CD4-positive, alpha-beta memory T cell (primary cell): Measurements from ENCODE around the gene PGAP6. TPM values are rescaled to one million over a fixed set of nuclear protein-coding genes. Genes with fewer than 3 reads are reported as not detected.

Experiments
- CTCF ChIA-PET: fragments of 350-600 bp; sonication (Branson Sonifier 250); formaldehyde crosslinking; loops from one replicate; lab custom pipeline; 2021; ENCODE audit warnings: inconsistent platforms; ENCODE audit not compliant: partially characterized antibody; lab: Charles Lee
- POLR2A ChIA-PET: fragments of 350-600 bp; sonication (Branson Sonifier 250); formaldehyde crosslinking; loops from one replicate; lab custom pipeline; 2021; ENCODE audit not compliant: partially characterized antibody; lab: Charles Lee
- DNase-seq, 5 donors: peaks; one replicate each; pipeline versions ENCODE4 v3.0.0 to v3.0.0-alpha.2; 2020 to 2022; ENCODE audit warnings: mixed read lengths in 1 of 5
- H3K27ac ChIP-seq: one replicate; pipeline ENCODE4 v1.7.0; 2013; ENCODE audit warnings: low read depth, low read length
- H3K27me3 ChIP-seq: 2 replicates; pipeline ENCODE4 v1.7.0; 2013; ENCODE audit warnings: mild to moderate bottlenecking, low read length, moderate library complexity; ENCODE audit not compliant: insufficient read depth
- H3K36me3 ChIP-seq: 2 replicates; pipeline ENCODE4 v1.7.0; 2013; ENCODE audit warnings: mild to moderate bottlenecking, low read length, moderate library complexity; ENCODE audit not compliant: insufficient read depth
- H3K4me1 ChIP-seq: 2 replicates; pipeline ENCODE4 v1.7.0; 2013; ENCODE audit warnings: mild to moderate bottlenecking, low read length, moderate library complexity; ENCODE audit not compliant: insufficient read depth
- H3K4me3 ChIP-seq, 2 donors: one replicate each; pipeline ENCODE4 v1.7.0; 2013; ENCODE audit warnings: low read length in 2 of 2, mild to moderate bottlenecking in 1 of 2
- H3K9me3 ChIP-seq, 2 donors: one replicate each; pipeline ENCODE4 v1.7.0; 2013; ENCODE audit warnings: low read length in 2 of 2, control low read depth in 1 of 2; ENCODE audit not compliant: control insufficient read depth in 1 of 2
- H3K27ac Mint-ChIP-seq, 7 donors: one replicate each; pipeline ENCODE4 v1.8.0; 2020 to 2021; ENCODE audit warnings: mixed read lengths in 7 of 7, mild to moderate bottlenecking in 6 of 7, inconsistent platforms in 3 of 7, moderate library complexity in 3 of 7
- H3K27me3 Mint-ChIP-seq, 2 donors: one replicate each; pipeline ENCODE4 v1.8.0; 2020 to 2021; ENCODE audit warnings: mixed read lengths in 2 of 2
- H3K36me3 Mint-ChIP-seq, 2 donors: one replicate each; pipeline ENCODE4 v1.8.0; 2020 to 2021; ENCODE audit warnings: mixed read lengths in 2 of 2, inconsistent platforms in 1 of 2, mild to moderate bottlenecking in 1 of 2
- H3K4me1 Mint-ChIP-seq, 4 donors: one replicate each; pipeline ENCODE4 v1.8.0; 2020 to 2021; ENCODE audit warnings: mixed read lengths in 4 of 4, mild to moderate bottlenecking in 1 of 4
- H3K4me3 Mint-ChIP-seq, 8 donors: one replicate each; pipeline ENCODE4 v1.8.0; 2020 to 2021; ENCODE audit warnings: mixed read lengths in 8 of 8, mild to moderate bottlenecking in 7 of 8, moderate library complexity in 6 of 8, inconsistent platforms in 3 of 8
- H3K9me3 Mint-ChIP-seq, 8 donors: one replicate each; pipeline ENCODE4 v1.8.0; 2020 to 2021; ENCODE audit warnings: mixed read lengths in 8 of 8, mild to moderate bottlenecking in 5 of 8, inconsistent platforms in 3 of 8, moderate library complexity in 1 of 8
- intact Hi-C: fragments of 100-400 bp; cut with micrococcal nuclease; formaldehyde crosslinking; loops from one replicate; pipeline ENCODE4 v1.15.1; 2023
- polyA plus RNA-seq, 2 donors: library from polyadenylated mRNA; unstranded; fragments of 300-500 nt; fragmentation: Illumina TruSeq; gene quantifications; one replicate each; pipeline ENCODE4 v1.2.3, GENCODE V29; 2021
- total RNA-seq, 2 experiments: library from RNA; stranded (reverse); gene quantifications; one replicate each; pipeline ENCODE4 v1.2.3, GENCODE V29; 2021

PGAP6 gene
- total and polyA plus RNA-seq, 4 experiments from 2014 or later, result 22.7 to 73.5 (median 56.3) TPM

- Mint-ChIP-seq H3K36me3 (no peaks in the 10 kb centered on the region), H3K27me3 (no peaks in the 10 kb centered on the region), H3K9me3 (no peaks in the 10 kb centered on the region), H3K4me1 (no peaks in the 10 kb centered on the region), H3K27ac (no peak overlapping the region), H3K4me3 (no peak overlapping the region)
- ChIA-PET POLR2A (no interaction called here), CTCF (no interaction called here)
- no peaks in the 10 kb centered on the region for H3K9me3 ChIP-seq
- H3K4me3 ChIP-seq, result no peak overlapping the region
- no peak for DNase-seq
- no peaks in the 10 kb centered on the region for H3K36me3 ChIP-seq
- no peak overlapping the region for H3K27ac ChIP-seq
- no peaks in the 10 kb centered on the region for H3K4me1 ChIP-seq
- H3K27me3 ChIP-seq, result no peaks in the 10 kb centered on the region
- intact Hi-C loops, result no loop called here
Observed at GRCh38 chr16:414395-415169, 32.8 kb upstream of the PGAP6 start.

GRCh38 chr16:411576-412265 lies 29.9 kb upstream of the PGAP6 start:
- Histone ChIP-seq H3K27me3 (no peaks in the 10 kb centered on the region), H3K4me1 (no peaks in the 10 kb centered on the region), H3K36me3 (no peaks in the 10 kb centered on the region), H3K9me3 (no peaks in the 10 kb centered on the region), H3K4me3 (no peak overlapping the region), H3K27ac (no peak overlapping the region)
- DNase-seq, result no peak
- H3K9me3 Mint-ChIP-seq, result no peaks in the 10 kb centered on the region
- POLR2A ChIA-PET, result no interaction called here
- no peaks in the 10 kb centered on the region for H3K4me1 Mint-ChIP-seq
- H3K27ac Mint-ChIP-seq, result no peak overlapping the region
- CTCF ChIA-PET, result no interaction called here
- intact Hi-C loops, result no loop called here
- no peak overlapping the region for H3K4me3 Mint-ChIP-seq
- no peaks in the 10 kb centered on the region for H3K27me3 Mint-ChIP-seq
- no peaks in the 10 kb centered on the region for H3K36me3 Mint-ChIP-seq

- no peak overlapping the region for H3K27ac Mint-ChIP-seq
- DNase-seq, result no peak
- H3K4me3 Mint-ChIP-seq, result no peak overlapping the region
- Histone ChIP-seq H3K4me1 (no peaks in the 10 kb centered on the region), H3K36me3 (no peaks in the 10 kb centered on the region), H3K4me3 (no peak overlapping the region), H3K27me3 (no peaks in the 10 kb centered on the region), H3K27ac (no peak overlapping the region), H3K9me3 (no peaks in the 10 kb centered on the region)
- ChIA-PET POLR2A (no interaction called here), CTCF (no interaction called here)
- no peaks in the 10 kb centered on the region for H3K9me3 Mint-ChIP-seq
- H3K4me1 Mint-ChIP-seq, result no peaks in the 10 kb centered on the region
- intact Hi-C loops, result no loop called here
- no peaks in the 10 kb centered on the region for H3K27me3 Mint-ChIP-seq
- H3K36me3 Mint-ChIP-seq, result no peaks in the 10 kb centered on the region
Observed at GRCh38 chr16:410516-411178, 28.9 kb upstream of the PGAP6 start.

- ChIA-PET CTCF (no interaction called here), POLR2A (no interaction called here)
- H3K9me3 Mint-ChIP-seq, result no peaks in the 10 kb centered on the region
- H3K27ac ChIP-seq, result no peak overlapping the region
- no peaks in the 10 kb centered on the region for H3K27me3 Mint-ChIP-seq
- DNase-seq, result no peak
- no peaks in the 10 kb centered on the region for H3K4me1 Mint-ChIP-seq
- no peaks in the 10 kb centered on the region for H3K36me3 Mint-ChIP-seq
- H3K36me3 ChIP-seq, result no peaks in the 10 kb centered on the region
- H3K27me3 ChIP-seq, result no peaks in the 10 kb centered on the region
- intact Hi-C loops, result no loop called here
- no peak overlapping the region for H3K4me3 ChIP-seq
- H3K27ac Mint-ChIP-seq, result no peak overlapping the region
- H3K4me3 Mint-ChIP-seq, result no peak overlapping the region
- H3K9me3 ChIP-seq, result no peaks in the 10 kb centered on the region
- no peaks in the 10 kb centered on the region for H3K4me1 ChIP-seq
Observed at GRCh38 chr16:407253-407652, 25.5 kb upstream of the PGAP6 start.

- no peaks in the 10 kb centered on the region for H3K27me3 ChIP-seq
- intact Hi-C loops, result no loop called here
- ChIA-PET POLR2A (interaction anchor here (1.3 kb wide), 1 partner anchor 20 kb away, joined by 3 read pairs; the partner anchor contains the start of gene RAB11FIP3), CTCF (no interaction called here)
- no peak overlapping the region for H3K27ac Mint-ChIP-seq
- H3K27me3 Mint-ChIP-seq, result no peaks in the 10 kb centered on the region
- peaks cover 0 to 1% of the 10 kb centered on the region in 2 donors for H3K36me3 Mint-ChIP-seq
- H3K4me1 ChIP-seq, result peaks cover 3% of the 10 kb centered on the region
- peaks cover 0 to 1% (median under 1%) of the 10 kb centered on the region in 4 donors for H3K4me1 Mint-ChIP-seq
- DNase-seq, result no peak
- no peak overlapping the region for H3K4me3 Mint-ChIP-seq
- H3K36me3 ChIP-seq, result no peaks in the 10 kb centered on the region
- H3K9me3 Mint-ChIP-seq, result no peaks in the 10 kb centered on the region
- H3K9me3 ChIP-seq, result no peaks in the 10 kb centered on the region
- H3K4me3 ChIP-seq, result no peak overlapping the region
- H3K27ac ChIP-seq, result no peak overlapping the region
Observed at GRCh38 chr16:405548-406506, 24.0 kb upstream of the PGAP6 start.

GRCh38 chr16:404971-405486 lies 23.3 kb upstream of the PGAP6 start:
- H3K36me3 Mint-ChIP-seq, result peaks cover 0 to 2% of the 10 kb centered on the region in 2 donors

More at GRCh38 chr16:404971-405486, 23.3 kb upstream of the PGAP6 start:
- H3K4me1 Mint-ChIP-seq, result peaks cover 5 to 9% (median 7%) of the 10 kb centered on the region in 4 donors
- H3K4me3 ChIP-seq, result no peak overlapping the region
- H3K9me3 Mint-ChIP-seq, result no peaks in the 10 kb centered on the region
- no peak overlapping the region for H3K27ac ChIP-seq
- POLR2A ChIA-PET, result interaction anchor here (1.3 kb wide), 1 partner anchor 20 kb away, joined by 3 read pairs; the partner anchor contains the start of gene RAB11FIP3
- H3K27ac Mint-ChIP-seq, result no peak overlapping the region
- no peak for DNase-seq
- no peaks in the 10 kb centered on the region for H3K9me3 ChIP-seq
- CTCF ChIA-PET, result no interaction called here
- intact Hi-C loops, result no loop called here
- no peak overlapping the region for H3K4me3 Mint-ChIP-seq
- H3K27me3 ChIP-seq, result no peaks in the 10 kb centered on the region
- H3K27me3 Mint-ChIP-seq, result no peaks in the 10 kb centered on the region
- H3K4me1 ChIP-seq, result peaks cover 11% of the 10 kb centered on the region
- no peaks in the 10 kb centered on the region for H3K36me3 ChIP-seq
